ENCODE measurements around the gene C4orf51. TPM values are rescaled to one million over a fixed set of nuclear protein-coding genes. Genes with fewer than 3 reads are reported as not detected.
"Not testable (repeated sequence)": the region's sequence is repeated elsewhere in the genome, so short reads cannot be mapped to it uniquely, and the experiment has no call there.

C4orf51 gene
- total RNA-seq = not detected

- peak; percentile 50 for DNase-seq (ENCODE audit: low spot score)
Observed at GRCh38 chr4:145679991-145680455, at the start of gene C4orf51. Gene C4orf51, plus strand, starts transcription at chr4:145680146. Its CDS starts 58 bp downstream, at chr4:145680204.

GRCh38 chr4:145635117-145635516, 44.8 kb upstream of the C4orf51 start:
- no peak for DNase-seq (ENCODE audit: low spot score)

GRCh38 chr4:145635630-145636029, 44.3 kb upstream of the C4orf51 start:
- no peak for DNase-seq (ENCODE audit: low spot score)

- DNase-seq (ENCODE audit: low spot score) = no peak
Observed at GRCh38 chr4:145639186-145639698, 40.7 kb upstream of the C4orf51 start.

- not testable (repeated sequence) for DNase-seq (ENCODE audit: low spot score)
Observed at GRCh38 chr4:145640236-145640635, 39.7 kb upstream of the C4orf51 start.

- DNase-seq (ENCODE audit: low spot score) = no peak
Observed at GRCh38 chr4:145643295-145643694, 36.7 kb upstream of the C4orf51 start.

- no peak for DNase-seq (ENCODE audit: low spot score)
Observed at GRCh38 chr4:145644699-145645098, 35.2 kb upstream of the C4orf51 start.

GRCh38 chr4:145656156-145656555, 23.8 kb upstream of the C4orf51 start:
- no peak for DNase-seq (ENCODE audit: low spot score)

- no peak for DNase-seq (ENCODE audit: low spot score)
Observed at GRCh38 chr4:145660064-145660463, 19.9 kb upstream of the C4orf51 start.

- DNase-seq (ENCODE audit: low spot score) = no peak
Observed at GRCh38 chr4:145663194-145663593, 16.8 kb upstream of the C4orf51 start.

GRCh38 chr4:145665773-145666172, 14.2 kb upstream of the C4orf51 start:
- DNase-seq (ENCODE audit: low spot score) = no peak

- DNase-seq (ENCODE audit: low spot score) = no peak
Observed at GRCh38 chr4:145670422-145670821, 9.5 kb upstream of the C4orf51 start.

- peak; percentile 14 for DNase-seq (ENCODE audit: low spot score)
Observed at GRCh38 chr4:145679520-145679919, 426 bp upstream of the C4orf51 start.

- no peak for DNase-seq (ENCODE audit: low spot score)
Observed at GRCh38 chr4:145680902-145681301, 956 bp downstream of the C4orf51 start.

- DNase-seq (ENCODE audit: low spot score) = no peak
Observed at GRCh38 chr4:145681518-145681917, 1.6 kb downstream of the C4orf51 start.

- DNase-seq (ENCODE audit: low spot score) = no peak
Observed at GRCh38 chr4:145681956-145682355, 2.0 kb downstream of the C4orf51 start.

GRCh38 chr4:145686991-145687390, 7.0 kb downstream of the C4orf51 start:
- DNase-seq (ENCODE audit: low spot score) = no peak

- no peak for DNase-seq (ENCODE audit: low spot score)
Observed at GRCh38 chr4:145690610-145691009, 10.7 kb downstream of the C4orf51 start.

GRCh38 chr4:145691416-145691815, 11.5 kb downstream of the C4orf51 start:
- not testable (repeated sequence) for DNase-seq (ENCODE audit: low spot score)

GRCh38 chr4:145694929-145695328, 15.0 kb downstream of the C4orf51 start:
- no peak for DNase-seq (ENCODE audit: low spot score)

GRCh38 chr4:145697332-145697731, 17.4 kb downstream of the C4orf51 start:
- no peak for DNase-seq (ENCODE audit: low spot score)

- no peak for DNase-seq (ENCODE audit: low spot score)
Observed at GRCh38 chr4:145698507-145698906, 18.6 kb downstream of the C4orf51 start.

GRCh38 chr4:145703850-145704497, 24.0 kb downstream of the C4orf51 start:
- DNase-seq (ENCODE audit: low spot score) = no peak

- DNase-seq (ENCODE audit: low spot score) = no peak
Observed at GRCh38 chr4:145709336-145709735, 29.4 kb downstream of the C4orf51 start.

Measured in mucosa of gallbladder (tissue), 1 donor.